ENCODE results near the gene CCDC89. TPM values are rescaled to one million over a fixed set of nuclear protein-coding genes. Genes with fewer than 3 reads are reported as not detected.

The CCDC89 gene
- total and polyA plus RNA-seq, 9 of the 15 experiments (the other 6 are each of a cell fraction or from before 2014, with no cell fraction given): 0.07 to 0.09 TPM; not detected in 7

GRCh38 chr11:85732965-85733364 is 47.0 kb upstream of the CCDC89 start:
- intact Hi-C loops (cut with micrococcal nuclease): no loop called here
- no TSS peak for BruUV-seq (replicated peaks)
- POLR2A ChIA-PET: interaction anchor here (0.8 kb wide), 1 partner anchor 13 kb away, joined by 3 read pairs; no protein-coding TSS in a partner anchor
- no peak overlapping the region for H3K27ac ChIP-seq (ENCODE audit: extremely low read depth, low read depth, low read length)
- H3K9ac ChIP-seq (ENCODE audit: insufficient read depth in 1 of 2, low read depth in 2 of 2, low read length in 2 of 2): no peak overlapping the region
- DNase-seq (ENCODE audit: extremely low read depth in 1 of 4, low spot score in 3 of 4) (no peak), ATAC-seq (no peak), FAIRE-seq (no peak)
- no peaks in the 10 kb centered on the region for H3K9me1 ChIP-seq (ENCODE audit: control insufficient read depth, insufficient read depth, low read length)
- H3K79me2 ChIP-seq (ENCODE audit: control insufficient read depth, insufficient read depth, low read length): no peaks in the 10 kb centered on the region
- in situ Hi-C loops (cut with MboI): no loop called here
- H2AFZ ChIP-seq (ENCODE audit: low read depth, low read length): no peak overlapping the region
- no peaks in the 10 kb centered on the region for H4K20me1 ChIP-seq (replicated peaks; ENCODE audit: control insufficient read depth, insufficient read depth, low read length)
- H3K27me3 ChIP-seq (ENCODE audit: control insufficient read depth in 2 of 2, insufficient read depth in 2 of 2, low read length in 2 of 2): peaks cover 0 to 5% of the 10 kb centered on the region in 2 experiments; a peak in 3 of 5 replicates
- no peaks in the 10 kb centered on the region for H3K9me3 ChIP-seq (replicated peaks; ENCODE audit: control insufficient read depth, insufficient read depth, low read depth, low read length)
- H3K4me3 ChIP-seq: no peak overlapping the region
- CTCF ChIA-PET (ENCODE audit: low intra/inter-chr PET ratio): no interaction called here
- no peak overlapping the region for H3K4me2 ChIP-seq (ENCODE audit: insufficient read depth, low read length)
- no peaks in the 10 kb centered on the region for H3K36me3 ChIP-seq (ENCODE audit: control insufficient read depth, insufficient read depth, low read length)
- H3K4me1 ChIP-seq (replicated peaks in 1 of 2; ENCODE audit: control insufficient read depth in 2 of 2, insufficient read depth in 2 of 2, low read length in 2 of 2): no peaks in the 10 kb centered on the region
- TF ChIP-seq EZH2 (IDR thresholded peaks at IDR 0.05; ENCODE audit: borderline replicate concordance, low read depth, low read length) (no peak), WHSC1 (IDR thresholded peaks at IDR 0.05; ENCODE audit: low read length) (no peak), ATF3 (IDR thresholded peaks at IDR 0.05) (no peak), ATF3 (CRISPR knock-in tag; conservative IDR thresholded peaks at IDR 0.05) (no peak), THAP12 (CRISPR knock-in tag; IDR thresholded peaks at IDR 0.05) (no peak), ZNF780A (CRISPR knock-in tag; IDR thresholded peaks at IDR 0.05) (no peak), ZNF184 (CRISPR knock-in tag; IDR thresholded peaks at IDR 0.05) (no peak), TFAM (CRISPR knock-in tag; conservative IDR thresholded peaks at IDR 0.05) (no peak), STAG1 (CRISPR knock-in tag; IDR thresholded peaks at IDR 0.05; ENCODE audit: borderline replicate concordance) (no peak), PRMT5 (CRISPR knock-in tag; IDR thresholded peaks at IDR 0.05) (no peak), ZBTB34 (CRISPR knock-in tag; IDR thresholded peaks at IDR 0.05) (no peak), CAMTA2 (CRISPR knock-in tag; conservative IDR thresholded peaks at IDR 0.05) (no peak)
